HepG2 (cell line): ENCODE data around the gene PDE3A. TPM values are rescaled to one million over a fixed set of nuclear protein-coding genes. Genes with fewer than 3 reads are reported as not detected.
"Not testable (repeated sequence)": the region's sequence is repeated elsewhere in the genome, so short reads cannot be mapped to it uniquely, and the experiment has no call there.

Experiments used
- ATAC-seq: fragments of 200-7000 bp; cut with Tn5 transposase; 3 replicates; pipeline ENCODE4 v1.9.1; 2020; ENCODE audit warnings: mild to moderate bottlenecking, moderate library complexity
- BruUV-seq: library from RNA; stranded (reverse); fragments of 400-500 nt; replicated peaks from 2 replicates; lab custom pipeline; 2021; lab: Mats Ljungman, UMichigan
- CTCF ChIA-PET: fragments of 300-600 bp; formaldehyde crosslinking; extraction: SDS; loops from one replicate; lab custom pipeline; 2021; ENCODE audit warnings: low total read pairs, inconsistent platforms, low intra/inter-chr PET ratio; lab: Yijun Ruan, JAX
- POLR2A ChIA-PET: fragments of 350-600 bp; sonication (Branson Sonifier 250); formaldehyde crosslinking; loops from one replicate; lab custom pipeline; 2020; ENCODE audit warnings: antibody characterized with exemption, inconsistent platforms; lab: Yijun Ruan, JAX
- DNase-seq: peaks from one replicate; pipeline ENCODE4 v3.0.0-alpha.2; 2015; ENCODE audit warnings: low spot score
- FAIRE-seq: peaks from 3 replicates; lab custom pipeline; 2011; peaks lifted over from hg19 to GRCh38; lab: Jason Lieb, UNC
- H2AFZ ChIP-seq: one replicate; pipeline ENCODE4 v1.6.1; 2011; ENCODE audit warnings: low read length, inconsistent platforms
- H3K27ac ChIP-seq: fragments of 300-600 bp; 3 replicates; pipeline ENCODE4 v1.8.0; 2011; ENCODE audit warnings: mixed run types, mild to moderate bottlenecking, mixed read lengths, low read length, inconsistent platforms; ENCODE audit not compliant: insufficient read depth; ENCODE audit errors: extremely low read length
- H3K27me3 ChIP-seq, 2 experiments: fragments of 200-600 bp in 1 of 2; 2 replicates in 1 of 2; 3 replicates in 1 of 2; pipeline versions ENCODE4 v1.6.0 to v1.8.0; 2011; ENCODE audit warnings: low read length in 2 of 2, mild to moderate bottlenecking in 2 of 2, moderate library complexity in 2 of 2, inconsistent platforms in 1 of 2; ENCODE audit not compliant: insufficient read depth in 2 of 2, control insufficient read depth in 1 of 2
- H3K36me3 ChIP-seq, 2 experiments: fragments of 200-600 bp in 1 of 2; replicated peaks in 1 of 2; 2 replicates in 1 of 2; 3 replicates in 1 of 2; pipeline versions ENCODE4 v1.5.1 to v1.8.0; 2011; ENCODE audit warnings: low read length in 2 of 2, inconsistent platforms in 1 of 2; ENCODE audit not compliant: insufficient read depth in 2 of 2, control insufficient read depth in 1 of 2
- H3K4me1 ChIP-seq: 2 replicates; pipeline ENCODE4 v1.5.1; 2012; ENCODE audit warnings: low read length, inconsistent platforms; ENCODE audit not compliant: insufficient read depth
- H3K4me2 ChIP-seq: 2 replicates; pipeline ENCODE4 v1.6.0; 2011; ENCODE audit warnings: low read depth, low read length, inconsistent platforms
- H3K4me3 ChIP-seq, 3 experiments: fragments of 200-600 bp in 1 of 3; sonication (generic), shearing (Covaris generic) in 1 of 3; replicated peaks in 1 of 3; 2 replicates each; pipeline ENCODE4 v1.5.1; 2011 to 2016; ENCODE audit warnings: low read length in 3 of 3, inconsistent platforms in 2 of 3, low read depth in 2 of 3, mild to moderate bottlenecking in 2 of 3, control low read depth in 1 of 3, mixed read lengths in 1 of 3; ENCODE audit not compliant: insufficient read depth in 1 of 3
- H3K79me2 ChIP-seq: one replicate; pipeline ENCODE4 v1.6.1; 2011; ENCODE audit warnings: low read length, inconsistent platforms; ENCODE audit not compliant: insufficient read depth
- H3K9ac ChIP-seq: 2 replicates; pipeline ENCODE4 v1.6.0; 2011; ENCODE audit warnings: mild to moderate bottlenecking, low read depth, low read length, inconsistent platforms; ENCODE audit not compliant: insufficient read depth
- H3K9me3 ChIP-seq: 2 replicates; pipeline ENCODE4 v1.5.1; 2012; ENCODE audit warnings: mild to moderate bottlenecking, low read length
- H4K20me1 ChIP-seq: 2 replicates; pipeline ENCODE4 v1.6.0; 2011; ENCODE audit warnings: inconsistent platforms, mild to moderate bottlenecking, low read length, moderate library complexity; ENCODE audit not compliant: insufficient read depth
- KMT2A ChIP-seq: sonication (generic); formaldehyde crosslinking; IDR thresholded peaks from 2 replicates; pipeline ENCODE4 v1.4.0; 2020; ENCODE audit warnings: missing genetic modification reagents
- POLR2A ChIP-seq, 2 experiments: IDR thresholded peaks; 2 replicates each; pipeline ENCODE4 v1.6.1; 2011; ENCODE audit warnings: low read depth in 2 of 2, low read length in 2 of 2, mild to moderate bottlenecking in 1 of 2, moderate library complexity in 1 of 2; ENCODE audit not compliant: insufficient read depth in 1 of 2
- SRSF1 ChIP-seq: fragments of 200-400 bp; formaldehyde crosslinking; optimal IDR thresholded peaks from 2 replicates; pipeline ENCODE3; 2017; ENCODE audit warnings: mild to moderate bottlenecking, low read depth, low read length, moderate library complexity
- WGBS: methylation state at CpG from one replicate; pipeline ENCODE4 v1.1.6; 2017; ENCODE audit warnings: low lambda C conversion rate; 5-methylcytosine and 5-hydroxymethylcytosine counted together
- in situ Hi-C: cut with HindIII; loops from 2 replicates; pipeline ENCODE4 v1.10.0; 2017; ENCODE audit warnings: low pct_unique_long_range_greater_than_20kb; ENCODE audit not compliant: extremely low pct_ligation_motif_present
- intact Hi-C: fragments of 100-400 bp; cut with micrococcal nuclease; formaldehyde crosslinking; loops from one replicate; pipeline ENCODE4 v1.10.0; 2022; ENCODE audit not compliant: unreplicated experiment
- polyA plus RNA-seq, 8 experiments: library from polyadenylated mRNA; depleted of rRNA in 3 of 8; stranded (reverse) in 7 of 8; unstranded in 1 of 8; fragments of >200 nt; fragmentation: Illumina TruSeq in 4 of 8; extraction: Trizol in 4 of 8; gene quantifications; 2 replicates each; pipeline versions ENCODE4 v1.2.1 to v1.2.3, GENCODE V29; 2011 to 2016; ENCODE audit warnings: low read depth in 4 of 8, missing spikeins in 1 of 8, mixed read lengths in 1 of 8; ENCODE audit not compliant: insufficient read depth in 1 of 8
- total RNA-seq, 5 experiments: library from RNA; depleted of rRNA; stranded (reverse); fragments of >200 nt; fragmentation: Illumina TruSeq; extraction: Trizol; gene quantifications; 2 replicates each; pipeline ENCODE4 v1.2.3, GENCODE V29; 2016; ENCODE audit warnings: low read depth in 1 of 5
- TF ChIP-seq, protein P1 (sequence below): IDR thresholded peaks from 2 replicates; pipeline ENCODE4 v1.6.1; 2018; ENCODE audit warnings: missing genetic modification reagents, mild to moderate bottlenecking, missing compliant biosample characterization
- TF ChIP-seq, protein P2 (sequence below): sonication (generic); formaldehyde crosslinking; IDR thresholded peaks from 2 replicates; pipeline ENCODE4 v1.4.0; 2020; ENCODE audit warnings: mild to moderate bottlenecking, missing genetic modification reagents

PDE3A gene
- total and polyA plus RNA-seq, 2 of the 13 experiments (the other 11 are each of a cell fraction or from before 2014, with no cell fraction given), result 0.77 to 1.5 TPM

DNA sequence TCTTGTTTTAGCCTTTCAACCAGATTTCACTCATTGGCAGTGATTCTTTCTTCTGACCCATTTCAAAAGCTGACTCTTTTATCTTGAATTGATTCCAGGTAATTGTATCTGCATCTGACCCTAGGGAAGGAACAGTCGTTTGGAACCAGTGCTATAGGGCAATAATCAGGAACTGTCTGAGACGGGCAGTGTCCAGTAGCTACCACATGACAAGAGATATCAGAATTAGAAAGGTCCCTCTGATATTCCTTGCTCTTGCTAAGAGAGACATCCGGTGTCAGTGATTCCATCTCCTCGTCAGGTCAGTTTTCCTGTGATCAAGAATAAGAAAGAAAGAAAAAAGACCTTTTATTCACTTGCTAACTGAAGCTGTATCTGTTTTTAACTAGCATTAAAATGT is 47.8 kb upstream of the PDE3A start:
- FAIRE-seq, result no peak
- TF ChIP-seq KMT2A (CRISPR knock-in tag) (no peak), POLR2A (IDR thresholded peaks at IDR 0.05; ENCODE audit: insufficient read depth in 1 of 2, low read depth in 2 of 2, low read length in 2 of 2) (no peak), SRSF1 (no peak)
- TF ChIP-seq, protein P1, sequence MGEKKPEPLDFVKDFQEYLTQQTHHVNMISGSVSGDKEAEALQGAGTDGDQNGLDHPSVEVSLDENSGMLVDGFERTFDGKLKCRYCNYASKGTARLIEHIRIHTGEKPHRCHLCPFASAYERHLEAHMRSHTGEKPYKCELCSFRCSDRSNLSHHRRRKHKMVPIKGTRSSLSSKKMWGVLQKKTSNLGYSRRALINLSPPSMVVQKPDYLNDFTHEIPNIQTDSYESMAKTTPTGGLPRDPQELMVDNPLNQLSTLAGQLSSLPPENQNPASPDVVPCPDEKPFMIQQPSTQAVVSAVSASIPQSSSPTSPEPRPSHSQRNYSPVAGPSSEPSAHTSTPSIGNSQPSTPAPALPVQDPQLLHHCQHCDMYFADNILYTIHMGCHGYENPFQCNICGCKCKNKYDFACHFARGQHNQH (CRISPR knock-in tag), result no peak
- TF ChIP-seq, protein P2, sequence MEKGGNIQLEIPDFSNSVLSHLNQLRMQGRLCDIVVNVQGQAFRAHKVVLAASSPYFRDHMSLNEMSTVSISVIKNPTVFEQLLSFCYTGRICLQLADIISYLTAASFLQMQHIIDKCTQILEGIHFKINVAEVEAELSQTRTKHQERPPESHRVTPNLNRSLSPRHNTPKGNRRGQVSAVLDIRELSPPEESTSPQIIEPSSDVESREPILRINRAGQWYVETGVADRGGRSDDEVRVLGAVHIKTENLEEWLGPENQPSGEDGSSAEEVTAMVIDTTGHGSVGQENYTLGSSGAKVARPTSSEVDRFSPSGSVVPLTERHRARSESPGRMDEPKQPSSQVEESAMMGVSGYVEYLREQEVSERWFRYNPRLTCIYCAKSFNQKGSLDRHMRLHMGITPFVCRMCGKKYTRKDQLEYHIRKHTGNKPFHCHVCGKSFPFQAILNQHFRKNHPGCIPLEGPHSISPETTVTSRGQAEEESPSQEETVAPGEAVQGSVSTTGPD, result no peak
- TF ChIP-seq, all 625 proteins: peak for 0
- H3K36me3 ChIP-seq, result no peaks in the 10 kb centered on the region
- 6% methylated on average over 3 of the region's 4 CpGs for WGBS
- H4K20me1 ChIP-seq, result no peaks in the 10 kb centered on the region
- in situ Hi-C loops, result no loop called here
- H3K27ac ChIP-seq, result no peak overlapping the region
- no peak for DNase-seq
- H2AFZ ChIP-seq, result no peak overlapping the region
- intact Hi-C loops, result no loop called here
- POLR2A ChIA-PET, result no interaction called here
- no peak overlapping the region for H3K4me2 ChIP-seq
- no peaks in the 10 kb centered on the region for H3K27me3 ChIP-seq
- no peaks in the 10 kb centered on the region for H3K79me2 ChIP-seq
- H3K9ac ChIP-seq, result no peak overlapping the region
- H3K4me1 ChIP-seq, result no peaks in the 10 kb centered on the region
- no peaks in the 10 kb centered on the region for H3K9me3 ChIP-seq
- H3K4me3 ChIP-seq, result no peak overlapping the region
- CTCF ChIA-PET, result no interaction called here
- BruUV-seq, result no TSS peak
- no peak for ATAC-seq

DNA sequence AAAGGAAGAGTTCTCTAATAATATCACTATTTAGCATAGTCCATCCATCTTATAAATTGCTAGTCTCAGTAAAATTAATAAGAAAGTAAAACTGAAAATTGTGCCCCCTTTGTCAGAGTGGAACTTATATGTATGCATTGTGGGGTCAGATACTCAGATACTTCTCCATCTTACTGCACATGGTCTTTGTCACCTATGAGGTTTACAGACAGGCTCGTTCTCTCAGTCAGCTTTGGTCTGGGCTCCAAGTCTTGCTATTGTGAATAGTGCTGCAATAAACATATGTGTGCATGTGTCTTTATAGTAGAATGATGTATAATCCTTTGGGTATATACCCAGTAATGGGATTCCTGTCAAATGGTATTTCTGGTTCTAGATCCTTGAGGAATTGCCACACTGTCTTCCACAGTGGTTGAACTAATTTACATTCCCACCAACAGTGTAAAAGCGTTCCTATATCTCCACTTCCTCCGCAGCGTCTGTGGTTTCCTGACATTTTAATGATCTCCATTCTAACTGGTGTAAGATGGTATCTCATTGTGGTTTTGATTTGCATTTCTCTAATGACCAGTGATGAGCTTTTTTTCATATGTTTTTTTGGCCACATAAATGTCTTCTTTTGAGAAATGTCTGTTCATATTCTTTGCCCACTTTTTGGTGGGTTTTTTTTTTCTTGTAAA is 37.4 kb upstream of the PDE3A start:
- H3K9ac ChIP-seq, H2AFZ ChIP-seq, DNase-seq, H3K27me3 ChIP-seq, H3K9me3 ChIP-seq, H3K27ac ChIP-seq, H3K4me1 ChIP-seq, H3K4me3 ChIP-seq, POLR2A ChIA-PET, BruUV-seq, FAIRE-seq, ATAC-seq, in situ Hi-C loops, H3K4me2 ChIP-seq, H4K20me1 ChIP-seq, intact Hi-C loops, CTCF ChIA-PET, H3K36me3 ChIP-seq, H3K79me2 ChIP-seq: not testable (repeated sequence)
- 52% methylated on average over 4 of the region's 4 CpGs for WGBS
